ENCODE results near the gene ALKBH5. TPM values are rescaled to one million over a fixed set of nuclear protein-coding genes. Genes with fewer than 3 reads are reported as not detected.
A peak's percentile ranks its signal among the peaks of the same experiment; 100 is the strongest.

The ALKBH5 gene
- total and polyA plus RNA-seq, 10 of the 15 experiments (the other 5 are each of a cell fraction or from before 2014, with no cell fraction given), result 13.7 to 99.9 (median 52.4) TPM

- TF ChIP-seq RCOR1 (conservative IDR thresholded peaks at IDR 0.05; ENCODE audit: low read depth, low read length) (no peak), ETV6 (conservative IDR thresholded peaks at IDR 0.05 in 1 of 2, IDR thresholded peaks at IDR 0.05 in 1 of 2; ENCODE audit: borderline replicate concordance in 1 of 2, low read depth in 1 of 2) (no peak), SMAD5 (IDR thresholded peaks at IDR 0.05; ENCODE audit: low read depth) (no peak), ZSCAN29 (IDR thresholded peaks at IDR 0.05) (peak; percentile 69; the same call in 1 of the 2 replicates), IRF3 (IDR thresholded peaks at IDR 0.05) (no peak), MEF2A (IDR thresholded peaks at IDR 0.05; ENCODE audit: insufficient read depth, low read depth, low read length) (no peak), CBX5 (IDR thresholded peaks at IDR 0.05; ENCODE audit: low read depth) (no peak), NKRF (conservative IDR thresholded peaks at IDR 0.05) (peak; percentile 88), MAX (IDR thresholded peaks at IDR 0.05; ENCODE audit: low read depth, low read length) (no peak; the same call in 1 of the 2 replicates), POU2F2 (IDR thresholded peaks at IDR 0.05; ENCODE audit: borderline replicate concordance, low read depth, low read length) (0 out of 3 replicates have a peak, but pooled peaks have one; percentile 0), EP300 (IDR thresholded peaks at IDR 0.05; ENCODE audit: borderline replicate concordance in 1 of 2, control insufficient read depth in 1 of 2, low read depth in 2 of 2, low read length in 2 of 2) (no peak), NFXL1 (IDR thresholded peaks at IDR 0.05; ENCODE audit: borderline replicate concordance) (0 out of 2 replicates have a peak, but pooled peaks have one; percentile 52), SIX5 (IDR thresholded peaks at IDR 0.05; ENCODE audit: low read depth, low read length, severe bottlenecking) (no peak), MTA2 (IDR thresholded peaks at IDR 0.05; ENCODE audit: low read depth) (no peak), CREB1 (IDR thresholded peaks at IDR 0.05; ENCODE audit: low read depth) (no peak), NR2F1 (conservative IDR thresholded peaks at IDR 0.05) (peak; percentile 75; the same call in 1 of the 2 replicates), TCF3 (IDR thresholded peaks at IDR 0.05; ENCODE audit: borderline replicate concordance, insufficient read depth, low read depth, low read length) (0 out of 2 replicates have a peak, but pooled peaks have one; percentile 56), SKIL (IDR thresholded peaks at IDR 0.05; ENCODE audit: low read depth, poor library complexity, severe bottlenecking) (no peak), CEBPB (IDR thresholded peaks at IDR 0.05; ENCODE audit: borderline replicate concordance in 1 of 2, low read depth in 2 of 2, low read length in 2 of 2) (no peak), ASH2L (IDR thresholded peaks at IDR 0.05; ENCODE audit: borderline replicate concordance, low read depth) (no peak), NFIC (IDR thresholded peaks at IDR 0.05; ENCODE audit: low read depth, low read length) (no peak), HDAC2 (IDR thresholded peaks at IDR 0.05) (no peak), EZH2 (IDR thresholded peaks at IDR 0.05; ENCODE audit: borderline replicate concordance, control insufficient read depth, low read depth, low read length) (no peak), CBX3 (IDR thresholded peaks at IDR 0.05; ENCODE audit: borderline replicate concordance, low read depth) (no peak), YY1 (IDR thresholded peaks at IDR 0.05; ENCODE audit: low read depth, low read length) (peak; percentile 66)
These were observed 74.9 kb downstream of the ALKBH5 start, which contains the start of gene FLII (continued) for GRCh38 chr17:18258356-18259038.

All from GM12878 (cell line).